ENCODE data around the gene PGM5. TPM values are rescaled to one million over a fixed set of nuclear protein-coding genes. Genes with fewer than 3 reads are reported as not detected.

The PGM5 gene
- total and polyA plus RNA-seq, 3 donors from 2014 or later: 9.3 to 19.4 (median 10.4) TPM

- Histone ChIP-seq H3K4me1 (no peaks in the 10 kb centered on the region), H3K9me3 (no peaks in the 10 kb centered on the region), H3K36me3 (ENCODE audit: low read depth, missing control alignments) (no peaks in the 10 kb centered on the region), H3K27me3 (no peaks in the 10 kb centered on the region), H3K4me3 (no peak overlapping the region), H3K27ac (no peak overlapping the region)
- no peak for DNase-seq
- no peak for TF ChIP-seq CTCF (IDR thresholded peaks at IDR 0.05)
- TF ChIP-seq POLR2A (IDR thresholded peaks at IDR 0.05): no peak
- intact Hi-C loops (cut with DNase I; ENCODE audit: low total_unique reads): no loop called here
Measured at GRCh38 chr9:68493541-68493940, 137.1 kb downstream of the PGM5 start.

- Histone ChIP-seq H3K4me1 (no peaks in the 10 kb centered on the region), H3K27ac (no peak overlapping the region), H3K36me3 (ENCODE audit: low read depth, missing control alignments) (no peaks in the 10 kb centered on the region), H3K27me3 (no peaks in the 10 kb centered on the region), H3K4me3 (no peak overlapping the region), H3K9me3 (no peaks in the 10 kb centered on the region)
- TF ChIP-seq POLR2A (IDR thresholded peaks at IDR 0.05) (no peak), CTCF (IDR thresholded peaks at IDR 0.05) (no peak)
- DNase-seq: no peak
- intact Hi-C loops (cut with DNase I; ENCODE audit: low total_unique reads): no loop called here
- WGBS, 2 donors: 63 to 69% methylated on average over 3 of the region's 3 CpGs
Measured at GRCh38 chr9:68493958-68494577, 137.7 kb downstream of the PGM5 start.

GRCh38 chr9:68495247-68495646 lies 138.8 kb downstream of the PGM5 start:
- Histone ChIP-seq H3K4me3 (no peak overlapping the region), H3K27me3 (no peaks in the 10 kb centered on the region), H3K36me3 (ENCODE audit: low read depth, missing control alignments) (no peaks in the 10 kb centered on the region), H3K4me1 (peaks cover 3% of the 10 kb centered on the region), H3K9me3 (no peaks in the 10 kb centered on the region), H3K27ac (no peak overlapping the region)
- TF ChIP-seq POLR2A (IDR thresholded peaks at IDR 0.05): no peak
- TF ChIP-seq CTCF (IDR thresholded peaks at IDR 0.05): no peak
- DNase-seq: no peak
- intact Hi-C loops (cut with DNase I; ENCODE audit: low total_unique reads): no loop called here
- 61 to 68% methylated on average over 1 of the region's 1 CpG for WGBS, 2 donors

- peaks cover 3% of the 10 kb centered on the region for H3K4me1 ChIP-seq
- DNase-seq: no peak
- intact Hi-C loops (cut with DNase I; ENCODE audit: low total_unique reads): no loop called here
- no peak overlapping the region for H3K4me3 ChIP-seq
- no peaks in the 10 kb centered on the region for H3K36me3 ChIP-seq (ENCODE audit: low read depth, missing control alignments)
- TF ChIP-seq POLR2A (IDR thresholded peaks at IDR 0.05): no peak
- no peak for TF ChIP-seq CTCF (IDR thresholded peaks at IDR 0.05)
- no peaks in the 10 kb centered on the region for H3K27me3 ChIP-seq
- H3K9me3 ChIP-seq: no peaks in the 10 kb centered on the region
- no peak overlapping the region for H3K27ac ChIP-seq
Measured at GRCh38 chr9:68496356-68496755, 139.9 kb downstream of the PGM5 start.

- Histone ChIP-seq H3K4me3 (no peak overlapping the region), H3K36me3 (ENCODE audit: low read depth, missing control alignments) (no peaks in the 10 kb centered on the region), H3K9me3 (no peaks in the 10 kb centered on the region), H3K27ac (no peak overlapping the region), H3K4me1 (peaks cover 3% of the 10 kb centered on the region), H3K27me3 (no peaks in the 10 kb centered on the region)
- intact Hi-C loops (cut with DNase I; ENCODE audit: low total_unique reads): no loop called here
- no peak for DNase-seq
- TF ChIP-seq CTCF (IDR thresholded peaks at IDR 0.05): no peak
- TF ChIP-seq POLR2A (IDR thresholded peaks at IDR 0.05): no peak
- WGBS, 2 donors: 80 to 82% methylated on average over 1 of the region's 1 CpG
Measured at GRCh38 chr9:68497629-68498028, 141.2 kb downstream of the PGM5 start.
